Panc1 (cell line): ENCODE measurements around the gene GALR1. TPM values are rescaled to one million over a fixed set of nuclear protein-coding genes. Genes with fewer than 3 reads are reported as not detected.

ENCODE experiments used
- ATAC-seq: fragments of 200-7000 bp; cut with Tn5 transposase; 2 replicates; pipeline ENCODE4 v1.9.1; 2020; ENCODE audit warnings: mild to moderate bottlenecking, moderate library complexity
- BruUV-seq: library from RNA; stranded (reverse); fragments of 400-500 nt; replicated peaks from 2 replicates; lab custom pipeline; 2021; lab: Mats Ljungman, UMichigan
- CTCF ChIA-PET: fragments of 300-600 bp; sonication (Branson Sonifier 250); formaldehyde crosslinking; loops from one replicate; lab custom pipeline; 2022; ENCODE audit warnings: antibody characterized with exemption; lab: Charles Lee
- POLR2A ChIA-PET: fragments of 300-600 bp; sonication (Branson Sonifier 250); formaldehyde crosslinking; loops from one replicate; lab custom pipeline; 2022; ENCODE audit warnings: antibody characterized with exemption; lab: Charles Lee
- DNase-seq: peaks from one replicate; pipeline ENCODE4 v3.0.0-alpha.2; 2010; ENCODE audit warnings: low read depth, low spot score
- H3K27ac ChIP-seq: 2 replicates; pipeline ENCODE4 v1.5.1; 2011; ENCODE audit warnings: mild to moderate bottlenecking, low read length, inconsistent platforms
- H3K27me3 ChIP-seq: fragments of 200-500 bp; sonication (Bioruptor generic); 2 replicates; pipeline ENCODE4 v1.6.0; 2014; ENCODE audit warnings: low read length, inconsistent platforms; ENCODE audit not compliant: control insufficient read depth, insufficient read depth
- H3K36me3 ChIP-seq: fragments of 200-500 bp; sonication (Bioruptor generic); 2 replicates; pipeline ENCODE4 v1.5.1; 2014; ENCODE audit warnings: inconsistent platforms, mild to moderate bottlenecking, low read length, moderate library complexity; ENCODE audit not compliant: control insufficient read depth, insufficient read depth
- H3K4me1 ChIP-seq: 2 replicates; pipeline ENCODE4 v1.5.1; 2011; ENCODE audit warnings: inconsistent platforms, mild to moderate bottlenecking, low read length, moderate library complexity; ENCODE audit not compliant: control insufficient read depth, insufficient read depth
- H3K4me3 ChIP-seq, 2 experiments: 2 replicates each; pipeline ENCODE4 v1.5.1; 2011 to 2012; ENCODE audit warnings: low read depth in 2 of 2, low read length in 2 of 2, mild to moderate bottlenecking in 2 of 2, inconsistent platforms in 1 of 2, moderate library complexity in 1 of 2
- H3K9me3 ChIP-seq: fragments of 200-500 bp; sonication (Bioruptor generic); 2 replicates; pipeline ENCODE4 v1.5.1; 2014; ENCODE audit warnings: low read depth, mild to moderate bottlenecking, inconsistent platforms, low read length, moderate library complexity; ENCODE audit not compliant: control insufficient read depth, insufficient read depth
- CTCF ChIP-seq: fragments of 450-650 bp; IDR thresholded peaks from 2 replicates; pipeline ENCODE4 v1.5.1; 2017; ENCODE audit warnings: mild to moderate bottlenecking
- POLR2AphosphoS5 ChIP-seq: IDR thresholded peaks from 2 replicates; pipeline ENCODE4 v1.6.1; 2012; ENCODE audit warnings: mild to moderate bottlenecking, low read depth, low read length, moderate library complexity
- REST ChIP-seq, 2 experiments: IDR thresholded peaks; 2 replicates each; pipeline ENCODE4 v1.6.1; 2011 to 2012; ENCODE audit warnings: low read depth in 2 of 2, control low read depth in 1 of 2, low read length in 1 of 2, mild to moderate bottlenecking in 1 of 2, moderate library complexity in 1 of 2; ENCODE audit not compliant: insufficient read depth in 1 of 2
- SIN3A ChIP-seq: IDR thresholded peaks from 2 replicates; pipeline ENCODE4 v1.6.1; 2012; ENCODE audit warnings: low read depth, mild to moderate bottlenecking, low read length, moderate library complexity, borderline replicate concordance; ENCODE audit not compliant: insufficient read depth
- TCF7L2 ChIP-seq: IDR thresholded peaks from 2 replicates; pipeline ENCODE4 v1.6.1; 2011; ENCODE audit warnings: mild to moderate bottlenecking, low read depth, low read length, inconsistent platforms
- in situ Hi-C: cut with HindIII; loops from 2 replicates; pipeline ENCODE4 v1.10.0; 2016; ENCODE audit warnings: low sequenced_read_pairs, low pct_unique_long_range_greater_than_20kb
- intact Hi-C: fragments of 100-400 bp; cut with micrococcal nuclease; formaldehyde crosslinking; loops from one replicate; pipeline ENCODE4 v1.10.0; 2022; ENCODE audit not compliant: unreplicated experiment
- total RNA-seq: library from RNA; stranded (reverse); gene quantifications from one replicate; pipeline ENCODE4 v1.2.1, GENCODE V29; 2021; ENCODE audit not compliant: unreplicated experiment

GALR1 gene
- total RNA-seq, 1 experiment from 2014 or later: not detected

GRCh38 chr18:77223221-77223639 lies 26.4 kb upstream of the GALR1 start:
- DNase-seq (no peak), ATAC-seq (peak; percentile 78)
- ChIA-PET POLR2A (no interaction called here), CTCF (interaction anchor here (0.6 kb wide), 1 partner anchor 424 kb away, joined by 4 read pairs; no protein-coding TSS in a partner anchor)
- peaks cover 6% of the 10 kb centered on the region; the same call in 1 of the 2 replicates for H3K27me3 ChIP-seq
- no TSS peak for BruUV-seq
- in situ Hi-C loops: no loop called here
- TF ChIP-seq SIN3A (no peak), POLR2AphosphoS5 (no peak)
- no peaks in the 10 kb centered on the region for H3K36me3 ChIP-seq
- H3K27ac ChIP-seq: no peak overlapping the region
- no peaks in the 10 kb centered on the region for H3K9me3 ChIP-seq
- peaks cover 9% of the 10 kb centered on the region for H3K4me1 ChIP-seq
- intact Hi-C loops: no loop called here
- no peak overlapping the region for H3K4me3 ChIP-seq

GRCh38 chr18:77223653-77224052 lies 26.0 kb upstream of the GALR1 start:
- intact Hi-C loops: no loop called here
- Histone ChIP-seq H3K27ac (no peak overlapping the region), H3K4me1 (peaks cover 9% of the 10 kb centered on the region), H3K9me3 (no peaks in the 10 kb centered on the region), H3K36me3 (no peaks in the 10 kb centered on the region), H3K4me3 (no peak overlapping the region), H3K27me3 (peaks cover 8% of the 10 kb centered on the region; the same call in 1 of the 2 replicates)
- ChIA-PET CTCF (no interaction called here), POLR2A (no interaction called here)
- TF ChIP-seq CTCF (no peak), REST (IDR thresholded peaks at IDR 0.05; ENCODE audit: insufficient read depth in 1 of 2, low read depth in 2 of 2, low read length in 1 of 2) (no peak), POLR2AphosphoS5 (no peak), TCF7L2 (no peak), SIN3A (no peak)
- ATAC-seq (peak; percentile 73; the same call in 1 of the 2 replicates), DNase-seq (no peak)
- BruUV-seq: no TSS peak
- in situ Hi-C loops: no loop called here

GRCh38 chr18:77230645-77231044 lies 19.0 kb upstream of the GALR1 start:
- intact Hi-C loops (no loop called here), in situ Hi-C loops (no loop called here)
- no peak for ATAC-seq
- POLR2A ChIA-PET: no interaction called here
- CTCF ChIA-PET: interaction anchor here (0.7 kb wide), 1 partner anchor 73 kb away, joined by 4 read pairs; no protein-coding TSS in a partner anchor
- TF ChIP-seq TCF7L2 (no peak), POLR2AphosphoS5 (no peak), CTCF (no peak), REST (IDR thresholded peaks at IDR 0.05; ENCODE audit: insufficient read depth in 1 of 2, low read depth in 2 of 2, low read length in 1 of 2) (no peak), SIN3A (no peak)
- Histone ChIP-seq H3K4me1 (no peaks in the 10 kb centered on the region), H3K9me3 (no peaks in the 10 kb centered on the region; the same call in 1 of the 2 replicates), H3K27ac (no peak overlapping the region), H3K4me3 (no peak overlapping the region), H3K36me3 (no peaks in the 10 kb centered on the region), H3K27me3 (peaks cover 15% of the 10 kb centered on the region; the same call in 1 of the 2 replicates)
- no TSS peak for BruUV-seq
- DNase-seq: no peak
